Measurements from ENCODE around the gene FAM53A.

DNA sequence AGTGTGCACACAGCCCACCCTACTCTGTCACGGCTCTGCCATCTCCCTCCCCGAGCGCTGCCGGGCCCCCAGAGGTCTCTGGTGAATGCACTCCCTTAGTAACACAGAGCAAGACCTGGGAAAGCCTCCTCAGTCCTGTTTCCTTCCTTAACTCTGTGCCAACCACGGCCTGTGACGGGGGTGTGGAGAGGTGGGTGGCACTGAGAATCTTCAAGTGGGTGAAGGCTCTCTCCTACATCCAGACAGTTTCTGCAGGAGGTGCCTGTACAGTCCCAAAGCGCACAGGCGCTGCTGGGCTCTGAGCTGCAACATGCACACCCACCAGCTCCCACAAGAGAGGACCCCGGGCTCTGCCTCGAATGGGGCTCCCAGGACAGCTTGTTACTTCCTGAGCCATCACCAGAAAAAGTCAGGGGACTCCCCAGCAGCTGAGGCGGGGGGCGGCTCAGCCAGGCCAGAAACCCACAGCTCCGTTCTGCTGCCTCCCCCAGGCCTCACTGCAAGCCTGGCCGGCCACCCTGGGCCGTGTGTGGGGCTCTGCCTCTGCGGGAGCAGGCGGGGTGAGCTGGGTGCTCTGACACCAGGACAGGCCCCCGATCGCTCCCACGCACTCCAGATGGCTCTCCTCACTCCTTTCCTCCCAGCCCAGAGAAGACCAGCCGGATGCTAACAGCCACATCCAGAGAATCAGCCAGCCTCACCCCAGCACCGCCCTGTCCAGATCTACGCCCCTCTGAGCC is 29.7 kb downstream of the FAM53A start:
- TF ChIP-seq, protein P1, sequence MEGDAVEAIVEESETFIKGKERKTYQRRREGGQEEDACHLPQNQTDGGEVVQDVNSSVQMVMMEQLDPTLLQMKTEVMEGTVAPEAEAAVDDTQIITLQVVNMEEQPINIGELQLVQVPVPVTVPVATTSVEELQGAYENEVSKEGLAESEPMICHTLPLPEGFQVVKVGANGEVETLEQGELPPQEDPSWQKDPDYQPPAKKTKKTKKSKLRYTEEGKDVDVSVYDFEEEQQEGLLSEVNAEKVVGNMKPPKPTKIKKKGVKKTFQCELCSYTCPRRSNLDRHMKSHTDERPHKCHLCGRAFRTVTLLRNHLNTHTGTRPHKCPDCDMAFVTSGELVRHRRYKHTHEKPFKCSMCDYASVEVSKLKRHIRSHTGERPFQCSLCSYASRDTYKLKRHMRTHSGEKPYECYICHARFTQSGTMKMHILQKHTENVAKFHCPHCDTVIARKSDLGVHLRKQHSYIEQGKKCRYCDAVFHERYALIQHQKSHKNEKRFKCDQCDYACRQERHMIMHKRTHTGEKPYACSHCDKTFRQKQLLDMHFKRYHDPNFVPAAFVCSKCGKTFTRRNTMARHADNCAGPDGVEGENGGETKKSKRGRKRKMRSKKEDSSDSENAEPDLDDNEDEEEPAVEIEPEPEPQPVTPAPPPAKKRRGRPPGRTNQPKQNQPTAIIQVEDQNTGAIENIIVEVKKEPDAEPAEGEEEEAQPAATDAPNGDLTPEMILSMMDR (IDR thresholded peaks at IDR 0.05): no peak
- TF ChIP-seq ZFX (IDR thresholded peaks at IDR 0.05; ENCODE audit: borderline replicate concordance): no peak
